ENCODE results near the gene ZNF813.
A peak's percentile ranks its signal among the peaks of the same experiment; 100 is the strongest.
"Not testable (repeated sequence)": the region's sequence is repeated elsewhere in the genome, so short reads cannot be mapped to it uniquely, and the experiment has no call there.

The ZNF813 gene

GRCh38 chr19:53467485-53468262 lies at the start of gene ZNF813:
TSS of gene ZNF813 (plus strand) at chr19:53467733. CDS start at chr19:53483823, 16,090 bp downstream.
- DNase-seq, result peak in 1 of 2 experiments; percentile 34

- not testable (repeated sequence) for DNase-seq
Observed at GRCh38 chr19:53420520-53421315, 46.8 kb upstream of the ZNF813 start.

- DNase-seq, result no peak
Observed at GRCh38 chr19:53422551-53422950, 45.0 kb upstream of the ZNF813 start.

- DNase-seq, result not testable (repeated sequence)
Observed at GRCh38 chr19:53423074-53423473, 44.5 kb upstream of the ZNF813 start.

DNA sequence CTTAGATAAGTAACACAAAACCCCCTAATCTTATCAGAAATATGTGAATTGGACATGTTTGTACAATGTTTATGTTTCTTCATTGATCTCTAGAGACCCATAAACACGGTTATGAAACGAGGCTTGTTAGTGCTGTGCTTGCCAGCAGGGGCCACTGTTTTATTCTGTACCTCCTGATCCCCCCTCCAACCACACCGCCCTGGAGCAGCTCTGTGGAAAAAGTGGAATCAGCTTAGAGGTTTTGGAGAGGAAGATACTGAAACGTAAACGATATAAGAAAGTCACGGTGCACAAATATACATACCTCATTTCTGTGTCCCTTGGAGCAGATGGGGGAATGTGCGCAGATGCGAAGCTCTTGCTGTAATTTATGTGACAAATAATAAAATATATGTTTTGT lies 43.9 kb upstream of the ZNF813 start:
- peak in 1 of 2 experiments; percentile 2 for DNase-seq

- no peak for DNase-seq
Observed at GRCh38 chr19:53424968-53425597, 42.5 kb upstream of the ZNF813 start.

DNA sequence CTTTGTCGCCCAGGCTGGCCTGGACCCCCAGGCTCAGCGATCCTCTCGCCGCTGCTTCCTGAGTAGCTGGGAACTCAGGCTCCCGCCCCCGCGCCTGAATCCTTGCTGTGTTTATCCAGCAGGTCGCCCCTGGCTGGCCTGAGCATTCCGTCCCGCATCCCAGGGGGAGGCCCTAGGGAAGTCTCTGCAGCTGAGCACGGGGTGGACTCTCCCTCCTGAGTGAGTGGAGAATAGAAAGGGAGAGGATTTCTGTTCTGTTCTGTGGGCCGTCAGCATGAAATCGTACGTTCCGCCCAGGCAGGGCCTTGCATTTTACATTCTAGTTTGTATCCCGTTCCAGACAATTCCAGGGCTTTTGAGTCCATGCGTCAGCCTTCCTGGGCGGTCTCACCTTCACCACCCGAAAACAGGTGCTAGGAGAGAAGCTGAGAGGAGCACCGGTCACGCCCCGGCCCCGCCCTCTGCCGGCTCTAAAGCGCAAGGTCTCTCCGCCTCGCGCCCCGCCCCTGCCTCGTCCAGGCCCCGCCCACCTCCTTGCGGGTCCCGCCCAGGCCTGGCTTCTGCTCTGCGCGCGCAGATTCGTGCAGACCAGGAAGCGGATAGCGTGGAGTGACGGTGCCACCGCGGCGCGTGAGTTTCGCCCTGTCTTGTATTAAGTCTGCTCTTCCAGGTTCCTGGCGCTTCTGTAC lies 36.0 kb upstream of the ZNF813 start, which contains the start of gene ZNF761:
Gene ZNF761 (plus strand): TSS at position 586 of the 689 bp plus-strand sequence. CDS start 15,285 bp downstream, outside the sequence.
- DNase-seq, result peak; percentile 83 to 89

GRCh38 chr19:53432088-53432661 lies 35.4 kb upstream of the ZNF813 start:
- no peak for DNase-seq

DNA sequence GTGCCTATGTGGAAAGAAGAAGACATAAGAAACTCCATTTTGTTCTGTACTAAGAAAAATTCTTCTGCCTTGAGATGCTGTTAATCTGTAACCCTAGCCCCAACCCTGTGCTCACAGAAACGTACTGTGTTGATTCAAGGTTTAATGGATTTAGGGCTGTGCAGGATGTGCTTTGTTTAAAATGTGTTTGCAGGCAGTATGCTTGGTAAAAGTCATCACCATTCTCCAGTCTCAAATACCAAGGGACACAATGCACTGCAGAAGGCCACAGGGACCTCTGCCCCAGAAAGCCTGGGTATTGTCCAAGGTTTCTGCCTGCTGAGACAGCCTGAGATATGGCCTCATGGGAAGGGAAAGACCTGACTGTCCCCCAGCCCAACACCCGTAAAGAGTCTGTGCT lies 23.7 kb upstream of the ZNF813 start:
- DNase-seq, result not testable (repeated sequence)

- not testable (repeated sequence) for DNase-seq
Observed at GRCh38 chr19:53447196-53447595, 20.3 kb upstream of the ZNF813 start.

DNA sequence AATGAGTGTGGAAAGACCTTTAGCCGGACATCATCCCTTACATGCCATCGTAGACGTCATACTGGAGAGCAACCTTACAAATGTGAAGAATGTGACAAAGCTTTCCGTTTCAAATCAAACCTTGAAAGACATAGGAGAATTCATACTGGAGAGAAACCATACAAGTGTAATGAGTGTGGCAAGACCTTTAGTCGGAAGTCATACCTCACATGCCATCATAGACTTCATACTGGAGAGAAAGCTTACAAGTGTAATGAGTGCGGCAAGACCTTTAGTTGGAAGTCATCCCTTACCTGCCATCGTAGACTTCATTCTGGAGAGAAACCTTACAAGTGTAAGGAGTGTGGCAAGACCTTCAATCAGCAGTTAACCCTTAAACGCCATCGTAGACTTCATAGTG lies 11.7 kb upstream of the ZNF813 start:
- no peak for DNase-seq

DNA sequence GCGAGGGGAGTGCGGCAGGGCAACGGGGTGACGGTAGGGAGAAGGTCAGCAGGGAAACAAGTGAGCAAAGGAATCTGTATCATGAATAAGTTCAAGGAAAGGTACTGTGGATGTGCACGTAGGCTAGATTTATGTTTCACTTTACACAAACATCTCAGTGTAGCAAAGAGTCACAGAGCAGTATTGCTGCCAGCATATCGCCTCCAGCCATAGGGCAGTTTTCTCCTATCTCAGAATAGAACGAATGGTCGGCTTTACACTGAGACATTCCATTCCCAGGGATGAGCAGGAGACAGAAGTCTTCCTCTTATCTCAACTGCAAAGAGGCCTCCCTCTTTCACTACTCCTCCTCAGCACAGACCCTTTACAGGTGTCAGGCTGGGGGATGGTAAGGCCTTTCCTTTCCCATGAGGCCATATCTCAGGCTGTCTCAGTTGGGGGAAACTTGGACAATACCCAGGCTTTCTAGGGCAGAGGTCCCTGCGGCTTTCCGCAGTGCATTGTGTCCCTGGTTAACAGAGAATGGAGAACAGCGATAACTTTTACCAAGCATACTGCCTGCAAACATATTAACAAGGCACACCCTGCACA lies 7.3 kb upstream of the ZNF813 start:
- not testable (repeated sequence) for DNase-seq

GRCh38 chr19:53461866-53462265 lies 5.7 kb upstream of the ZNF813 start:
- no peak for DNase-seq

DNA sequence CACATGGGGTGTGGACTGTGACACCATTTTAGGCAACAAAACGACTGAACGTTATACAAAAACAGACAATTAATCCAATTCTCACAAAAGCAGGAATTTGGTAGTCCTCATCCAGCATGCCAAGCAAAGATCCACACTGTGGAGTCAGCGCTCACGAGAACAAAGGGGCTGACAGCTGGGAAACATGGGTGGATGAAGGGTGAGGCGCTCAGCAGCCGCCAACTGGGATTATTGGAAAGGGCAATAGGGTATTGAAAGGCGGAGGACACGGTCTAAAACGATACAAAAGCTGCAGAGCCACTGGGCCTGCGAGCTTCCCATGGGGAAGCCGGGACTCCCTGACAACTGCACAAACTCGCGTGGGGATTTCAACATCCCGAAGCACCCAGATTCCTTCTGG lies 4.7 kb upstream of the ZNF813 start:
- no peak for DNase-seq

DNA sequence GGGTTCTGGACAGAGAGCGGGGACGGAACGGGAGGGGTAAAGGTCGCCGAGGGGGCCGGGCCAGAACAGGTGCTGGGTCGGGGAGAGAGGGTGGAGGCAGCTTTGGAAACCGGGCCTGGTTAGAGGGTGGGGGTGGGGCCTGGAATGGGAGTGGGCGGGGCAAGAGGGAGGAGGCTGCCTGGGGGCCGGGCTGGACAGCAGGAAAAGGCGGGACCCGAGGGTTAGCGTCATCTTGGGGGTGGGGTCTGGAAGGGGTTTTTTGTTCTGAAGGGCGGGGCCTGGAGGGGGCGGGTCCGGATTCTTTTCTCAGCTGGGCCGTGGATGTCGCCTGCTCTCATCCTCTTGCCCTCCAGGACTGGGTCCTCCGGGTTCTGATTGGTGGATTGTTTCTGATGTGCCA lies 4.3 kb upstream of the ZNF813 start:
- peak in 1 of 2 experiments; percentile 2 for DNase-seq

DNA sequence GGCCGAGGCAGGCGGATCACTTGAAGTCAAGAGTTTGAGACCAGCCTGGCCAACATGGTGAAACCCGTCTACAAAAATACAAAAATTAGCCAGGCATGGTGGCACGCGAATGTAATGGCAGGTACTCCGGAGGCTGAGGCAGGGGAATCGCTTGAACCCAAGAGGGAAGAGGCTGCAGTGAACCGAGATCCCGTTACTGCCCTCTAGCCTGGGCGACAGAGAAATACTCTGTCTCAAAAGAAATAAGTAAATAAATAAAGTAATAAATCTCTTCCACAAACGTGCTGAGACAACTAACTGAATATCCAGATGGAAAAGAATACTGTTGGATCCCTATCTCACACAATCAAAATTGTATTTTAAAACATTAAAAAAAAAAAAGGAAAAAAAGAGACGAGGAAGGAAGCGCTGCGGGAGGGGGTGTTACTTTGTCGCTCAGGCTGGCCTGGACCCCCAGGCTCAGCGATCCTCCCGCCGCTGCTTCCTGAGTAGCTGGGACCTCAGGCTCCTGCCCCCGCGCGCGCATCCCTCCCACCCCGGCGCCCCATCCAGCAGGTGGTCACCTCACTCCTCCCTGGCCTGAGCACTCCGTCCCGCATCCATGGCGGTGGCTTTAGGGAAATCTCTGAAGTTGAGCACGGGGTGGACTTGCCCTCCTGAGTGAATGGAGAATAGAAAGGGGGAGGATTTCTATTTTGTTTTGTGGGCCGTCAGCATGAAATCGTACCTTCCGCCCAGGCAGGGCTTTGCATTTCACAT lies 628 bp upstream of the ZNF813 start:
- no peak for DNase-seq

DNA sequence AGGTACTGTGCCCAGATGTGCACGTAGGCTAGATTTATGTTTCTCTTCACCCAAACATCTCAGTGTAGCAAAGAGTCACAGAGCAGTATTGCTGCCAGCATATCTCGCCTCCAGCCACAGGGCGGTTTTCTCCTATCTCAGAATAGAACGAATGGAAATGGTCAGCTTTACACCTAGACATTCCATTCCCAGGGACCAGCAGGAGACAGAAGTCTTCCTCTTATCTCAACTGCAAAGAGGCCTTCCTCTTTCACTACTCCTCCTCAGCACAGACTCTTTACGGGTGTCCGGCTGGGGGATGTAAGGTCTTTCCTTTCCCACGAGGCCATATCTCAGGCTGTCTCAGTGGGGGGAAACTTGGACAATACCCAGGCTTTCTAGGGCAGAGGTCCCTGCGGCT lies 1.1 kb downstream of the ZNF813 start:
- not testable (repeated sequence) for DNase-seq

- DNase-seq, result no peak
Observed at GRCh38 chr19:53471916-53472315, 4.4 kb downstream of the ZNF813 start.

GRCh38 chr19:53474832-53475231 lies 7.3 kb downstream of the ZNF813 start:
- DNase-seq, result not testable (repeated sequence)

DNA sequence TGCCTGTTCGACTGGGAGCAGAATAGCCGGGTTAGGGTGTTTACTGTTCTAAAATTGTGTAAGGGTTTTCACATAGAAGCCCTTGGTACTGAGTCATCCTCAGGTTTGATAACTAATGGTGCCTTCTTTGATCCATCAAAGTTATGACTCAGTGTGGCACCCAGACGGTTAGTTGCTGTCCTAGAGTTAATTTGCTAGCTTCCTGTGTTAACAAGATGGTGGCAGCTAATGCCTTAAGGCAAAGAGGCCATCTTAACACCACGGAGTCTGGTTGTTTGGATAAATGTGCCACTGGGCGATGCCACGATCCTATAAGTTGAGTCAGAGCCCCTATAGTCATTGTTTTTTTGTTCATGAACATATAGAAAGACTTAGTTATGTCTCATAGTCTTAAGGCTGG lies 7.9 kb downstream of the ZNF813 start:
- DNase-seq, result not testable (repeated sequence)

DNA sequence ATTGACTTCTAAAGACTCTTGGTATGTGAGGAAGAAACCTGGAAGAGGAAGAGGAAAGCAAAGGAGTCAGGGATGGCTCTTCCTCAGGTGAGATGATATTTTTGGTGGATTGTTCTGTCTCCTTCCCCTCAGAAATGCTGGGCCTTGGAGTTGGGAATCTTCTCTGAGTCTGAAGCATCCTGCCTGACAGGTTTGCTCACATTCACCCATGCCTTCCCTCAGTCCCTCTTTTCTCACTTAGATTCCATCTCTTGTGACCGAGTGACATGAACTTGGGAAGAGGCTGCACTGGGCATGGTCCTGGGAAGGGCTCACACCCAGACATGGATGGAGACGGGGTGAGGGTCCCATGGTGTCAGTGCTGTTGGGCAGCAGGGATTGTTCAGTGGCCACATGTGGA lies 16.2 kb downstream of the ZNF813 start:
- not testable (repeated sequence) for DNase-seq
